Keratinocyte (primary cell): ENCODE data around the gene MUC5B. TPM values are rescaled to one million over a fixed set of nuclear protein-coding genes. Genes with fewer than 3 reads are reported as not detected.
"Not testable (repeated sequence)": the region's sequence is repeated elsewhere in the genome, so short reads cannot be mapped to it uniquely, and the experiment has no call there.

Source experiments
- DNase-seq: peaks from one replicate; pipeline ENCODE4 v3.0.0-alpha.2; 2011; ENCODE audit warnings: low read depth, missing footprints, low spot score
- FAIRE-seq: peaks from 2 replicates; lab custom pipeline; 2011; peaks lifted over from hg19 to GRCh38; lab: Jason Lieb, UNC
- H2AFZ ChIP-seq: 2 replicates; pipeline ENCODE4 v1.6.0; 2012; ENCODE audit warnings: low read length, control low read depth, inconsistent platforms; ENCODE audit not compliant: control insufficient read depth
- H3K27ac ChIP-seq: 2 replicates; pipeline ENCODE4 v1.5.1; 2011; ENCODE audit warnings: low read length; ENCODE audit not compliant: control insufficient read depth, insufficient read depth
- H3K27me3 ChIP-seq: 3 replicates; pipeline ENCODE4 v1.6.0; 2011; ENCODE audit warnings: low read length; ENCODE audit not compliant: control insufficient read depth, insufficient read depth; ENCODE audit errors: extremely low read depth
- H3K36me3 ChIP-seq, 2 experiments: 2 replicates in 1 of 2; 3 replicates in 1 of 2; pipeline ENCODE4 v1.5.1; 2011; ENCODE audit warnings: low read length in 2 of 2, mild to moderate bottlenecking in 1 of 2; ENCODE audit not compliant: control insufficient read depth in 2 of 2, insufficient read depth in 2 of 2; ENCODE audit errors: extremely low read depth in 1 of 2
- H3K4me1 ChIP-seq: 3 replicates; pipeline ENCODE4 v1.5.1; 2011; ENCODE audit warnings: low read length; ENCODE audit not compliant: control insufficient read depth, insufficient read depth; ENCODE audit errors: extremely low read depth
- H3K4me2 ChIP-seq: 3 replicates; pipeline ENCODE4 v1.6.0; 2011; ENCODE audit warnings: low read depth, low read length; ENCODE audit not compliant: control insufficient read depth, insufficient read depth; ENCODE audit errors: extremely low read depth
- H3K4me3 ChIP-seq, 3 experiments: fragments of 200-600 bp in 1 of 3; sonication (generic) in 1 of 3; 2 replicates in 2 of 3; 3 replicates in 1 of 3; pipeline ENCODE4 v1.5.1; 2011 to 2016; ENCODE audit warnings: low read length in 3 of 3, mild to moderate bottlenecking in 3 of 3, control low read depth in 2 of 3, inconsistent platforms in 1 of 3, low read depth in 1 of 3, mixed read lengths in 1 of 3, mixed run types in 1 of 3, moderate library complexity in 1 of 3; ENCODE audit not compliant: control insufficient read depth in 2 of 3, insufficient read depth in 2 of 3; ENCODE audit errors: extremely low read depth in 1 of 3
- H3K79me2 ChIP-seq: 2 replicates; pipeline ENCODE4 v1.6.0; 2012; ENCODE audit warnings: low read length; ENCODE audit not compliant: control insufficient read depth, insufficient read depth
- H3K9ac ChIP-seq: 3 replicates; pipeline ENCODE4 v1.6.0; 2011; ENCODE audit warnings: low read length; ENCODE audit not compliant: control insufficient read depth, insufficient read depth; ENCODE audit errors: extremely low read depth
- H3K9me1 ChIP-seq: 3 replicates; pipeline ENCODE4 v1.6.0; 2011; ENCODE audit warnings: low read length; ENCODE audit not compliant: control insufficient read depth, insufficient read depth; ENCODE audit errors: extremely low read depth
- H3K9me3 ChIP-seq: 2 replicates; pipeline ENCODE4 v1.5.1; 2012; ENCODE audit warnings: low read depth, low read length; ENCODE audit not compliant: control insufficient read depth
- H4K20me1 ChIP-seq: 3 replicates; pipeline ENCODE4 v1.6.0; 2011; ENCODE audit warnings: low read length; ENCODE audit not compliant: control insufficient read depth, insufficient read depth; ENCODE audit errors: extremely low read depth
- CTCF ChIP-seq, 3 experiments: IDR thresholded peaks in 1 of 3; conservative IDR thresholded peaks in 1 of 3; optimal IDR thresholded peaks in 1 of 3; 2 replicates in 2 of 3; 3 replicates in 1 of 3; pipeline versions ENCODE3 to v1.5.1; 2011; ENCODE audit warnings: low read length in 3 of 3, mild to moderate bottlenecking in 3 of 3, moderate library complexity in 2 of 3, control low read depth in 1 of 3, inconsistent platforms in 1 of 3; ENCODE audit not compliant: insufficient read depth in 2 of 3; ENCODE audit errors: extremely low read depth in 1 of 3
- EZH2 ChIP-seq: IDR thresholded peaks from one replicate; pipeline ENCODE4 v1.6.1; 2012; ENCODE audit warnings: inconsistent platforms, mild to moderate bottlenecking, low read length, moderate library complexity
- dilution Hi-C: fragments of 300-500 bp; cut with MboI; formaldehyde crosslinking; loops from one replicate; pipeline ENCODE4 v1.7.0; 2020; ENCODE audit warnings: low sequenced_read_pairs; ENCODE audit not compliant: extremely low pct_ligation_motif_present
- polyA plus RNA-seq, 5 experiments: library from polyadenylated mRNA; depleted of rRNA in 3 of 5; stranded (reverse) in 3 of 5; stranded (forward) in 1 of 5; unstranded in 1 of 5; fragments of >200 nt; gene quantifications; 1 replicate in 1 of 5; 2 replicates in 3 of 5; 3 replicates in 1 of 5; pipeline versions ENCODE4 v1.2.1 to v1.2.3, GENCODE V29; 2011 to 2012; ENCODE audit warnings: missing spikeins in 2 of 5, low read depth in 1 of 5, low replicate concordance in 1 of 5

MUC5B gene
- polyA plus RNA-seq, 1 donor (not counting 4 experiments of a cell fraction or from before 2014, with no cell fraction given), result not detected

- no peaks in the 10 kb centered on the region for H3K27me3 ChIP-seq
- peak overlapping the region; percentile 76 for H3K4me2 ChIP-seq
- H2AFZ ChIP-seq, result peak overlapping the region; percentile 66
- peak overlapping the region; percentile 26 for H3K27ac ChIP-seq
- H3K9ac ChIP-seq, result peak overlapping the region; percentile 60
- H3K9me1 ChIP-seq, result no peaks in the 10 kb centered on the region
- no peak for FAIRE-seq
- dilution Hi-C loops, result no loop called here
- H3K4me1 ChIP-seq, result peaks cover 6% of the 10 kb centered on the region
- H3K4me3 ChIP-seq, result peak overlapping the region in 2 of 3 experiments; percentile 46 to 65
- H4K20me1 ChIP-seq, result no peaks in the 10 kb centered on the region
- H3K9me3 ChIP-seq, result no peaks in the 10 kb centered on the region
- DNase-seq, result no peak
- TF ChIP-seq EZH2, result no peak
- TF ChIP-seq CTCF (optimal IDR thresholded peaks at IDR 0.05 in 1 of 3, IDR thresholded peaks at IDR 0.05 in 1 of 3, conservative IDR thresholded peaks at IDR 0.05 in 1 of 3; ENCODE audit: extremely low read depth in 1 of 3, insufficient read depth in 2 of 3, low read length in 3 of 3), result no peak
- H3K36me3 ChIP-seq, result no peaks in the 10 kb centered on the region
- H3K79me2 ChIP-seq, result no peaks in the 10 kb centered on the region
These were observed 40.1 kb downstream of the MUC5B start for GRCh38 chr11:1263010-1263409.

- TF ChIP-seq CTCF (optimal IDR thresholded peaks at IDR 0.05 in 1 of 3, IDR thresholded peaks at IDR 0.05 in 1 of 3, conservative IDR thresholded peaks at IDR 0.05 in 1 of 3; ENCODE audit: extremely low read depth in 1 of 3, insufficient read depth in 2 of 3, low read length in 3 of 3), result peak; percentile 30 to 53 (median 48)
- H3K9me1 ChIP-seq, H3K9me3 ChIP-seq, H3K27ac ChIP-seq, H3K79me2 ChIP-seq, H3K4me2 ChIP-seq, H3K4me1 ChIP-seq, H3K27me3 ChIP-seq, H3K9ac ChIP-seq, H2AFZ ChIP-seq, dilution Hi-C loops, H3K4me3 ChIP-seq, H4K20me1 ChIP-seq, H3K36me3 ChIP-seq: not testable (repeated sequence)
- DNase-seq (peak; percentile 30), FAIRE-seq (peak; percentile 64)
These were observed 41.6 kb downstream of the MUC5B start for GRCh38 chr11:1264444-1264843.

- FAIRE-seq, H3K9me1 ChIP-seq, H3K27me3 ChIP-seq, H3K4me3 ChIP-seq, H3K4me2 ChIP-seq, H3K9ac ChIP-seq, H3K79me2 ChIP-seq, H4K20me1 ChIP-seq, dilution Hi-C loops, H3K4me1 ChIP-seq, DNase-seq, H3K36me3 ChIP-seq, H3K9me3 ChIP-seq, H2AFZ ChIP-seq, H3K27ac ChIP-seq: not testable (repeated sequence)
These were observed 42.6 kb downstream of the MUC5B start for GRCh38 chr11:1265480-1265879.

- FAIRE-seq, H3K4me2 ChIP-seq, H3K27me3 ChIP-seq, H4K20me1 ChIP-seq, dilution Hi-C loops, H3K4me1 ChIP-seq, H3K4me3 ChIP-seq, H3K9ac ChIP-seq, H3K79me2 ChIP-seq, H3K27ac ChIP-seq, H3K9me1 ChIP-seq, H2AFZ ChIP-seq, H3K9me3 ChIP-seq, H3K36me3 ChIP-seq, DNase-seq: not testable (repeated sequence)
These were observed 44.1 kb downstream of the MUC5B start for GRCh38 chr11:1266976-1267375.
